ENCODE measurements around the gene PPP6R3. TPM values are rescaled to one million over a fixed set of nuclear protein-coding genes. Genes with fewer than 3 reads are reported as not detected.
"Not testable (repeated sequence)": the region's sequence is repeated elsewhere in the genome, so short reads cannot be mapped to it uniquely, and the experiment has no call there.

PPP6R3 gene
- total RNA-seq, 2 donors from 2014 or later = 84.2 to 92.9 TPM

DNA sequence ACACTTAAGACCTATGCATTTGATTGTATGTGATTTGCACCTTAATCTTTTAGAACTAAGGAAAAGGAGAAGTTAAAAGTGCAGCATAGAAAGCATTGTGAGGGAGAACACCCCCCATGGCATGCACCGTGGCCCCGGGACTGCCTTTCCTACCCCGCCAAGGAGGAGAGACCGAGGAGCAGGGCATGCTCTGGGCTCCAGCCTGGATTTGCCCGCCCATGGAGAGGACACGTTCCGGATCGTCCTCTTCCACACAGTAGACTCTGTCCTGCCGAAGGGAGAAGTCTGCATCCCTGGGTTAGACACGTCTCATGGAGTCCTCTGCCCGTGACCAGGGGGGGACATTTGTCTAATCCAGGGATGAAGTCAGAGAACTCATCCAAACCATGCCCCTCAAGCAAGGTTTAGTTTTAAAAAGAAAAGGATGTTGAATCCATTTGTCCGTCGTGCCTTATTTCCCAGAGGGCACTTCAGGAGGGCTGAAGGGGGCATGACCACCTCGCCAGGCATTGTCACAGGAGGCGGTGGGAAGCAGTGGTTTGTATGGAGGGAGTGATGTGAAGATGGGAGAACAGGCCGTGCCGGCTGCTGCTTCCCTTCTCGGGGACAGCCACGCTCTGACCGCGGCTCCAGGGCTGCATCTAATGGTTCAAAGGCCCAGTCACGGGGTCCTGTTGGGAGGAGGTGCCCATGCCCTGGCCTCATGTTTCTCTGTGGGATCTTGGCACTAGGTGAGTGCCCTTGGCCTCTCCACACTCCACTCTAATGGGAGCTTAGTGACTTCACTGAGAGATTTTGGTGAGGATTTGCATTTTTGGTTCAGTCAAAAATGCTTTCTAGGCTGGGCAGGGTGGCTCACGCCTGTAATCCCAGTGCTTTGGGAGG, 157.6 kb downstream of the PPP6R3 start:
- no peak for DNase-seq (ENCODE audit: low spot score)
- intact Hi-C loops (cut with DNase I) = no loop called here

DNA sequence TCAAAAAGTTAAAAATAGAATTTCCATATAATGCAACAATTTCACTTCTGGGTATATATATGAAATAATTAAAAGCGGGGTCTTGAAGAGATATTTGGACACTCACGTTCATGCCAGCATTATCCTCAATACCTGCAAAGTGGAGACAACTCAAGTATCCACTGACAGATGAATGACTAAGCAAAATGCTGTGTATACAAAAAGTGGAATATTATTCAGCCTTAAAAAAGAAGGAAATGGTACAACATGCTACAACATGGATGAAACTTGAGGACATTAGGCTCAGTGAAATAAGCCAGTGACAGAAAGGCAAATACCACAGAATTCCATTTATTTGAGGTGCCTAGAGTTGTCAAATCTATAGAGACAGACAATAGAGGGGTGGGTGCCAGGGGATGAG, 161.3 kb downstream of the PPP6R3 start:
- intact Hi-C loops (cut with DNase I) = no loop called here
- no peak for DNase-seq (ENCODE audit: low spot score)

- intact Hi-C loops (cut with DNase I); DNase-seq (ENCODE audit: low spot score): not testable (repeated sequence)
Observed at GRCh38 chr11:68623706-68624105, 163.2 kb downstream of the PPP6R3 start.

- DNase-seq (ENCODE audit: low spot score); intact Hi-C loops (cut with DNase I): not testable (repeated sequence)
Observed at GRCh38 chr11:68625069-68625468, 164.5 kb downstream of the PPP6R3 start.

- intact Hi-C loops (cut with DNase I); DNase-seq (ENCODE audit: low spot score): not testable (repeated sequence)
Observed at GRCh38 chr11:68626236-68626635, 165.7 kb downstream of the PPP6R3 start.

DNA sequence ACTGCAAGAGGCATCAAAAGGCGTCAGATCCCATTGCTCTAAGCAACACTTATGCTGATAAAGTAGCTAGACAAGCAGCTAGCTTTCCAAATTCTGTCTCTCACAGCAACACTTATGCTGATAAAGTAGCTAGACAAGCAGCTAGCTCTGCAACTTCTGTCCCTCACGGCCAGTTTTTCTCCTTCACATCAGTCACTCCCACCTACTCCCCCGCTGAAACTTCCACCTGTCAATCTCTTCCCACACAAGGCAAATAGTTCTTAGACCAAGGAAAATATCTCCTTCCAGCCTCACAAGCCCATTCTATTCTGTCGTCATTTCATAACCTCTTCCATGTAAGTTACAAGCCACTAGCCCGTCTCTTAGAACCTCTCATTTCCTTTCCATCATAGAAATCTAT, 168.3 kb downstream of the PPP6R3 start:
- intact Hi-C loops (cut with DNase I); DNase-seq (ENCODE audit: low spot score): not testable (repeated sequence)

- intact Hi-C loops (cut with DNase I); DNase-seq (ENCODE audit: low spot score): not testable (repeated sequence)
Observed at GRCh38 chr11:68632375-68632774, 171.8 kb downstream of the PPP6R3 start.

GRCh38 chr11:68632802-68633201, 172.2 kb downstream of the PPP6R3 start:
- intact Hi-C loops (cut with DNase I) = no loop called here
- no peak for DNase-seq (ENCODE audit: low spot score)

DNA sequence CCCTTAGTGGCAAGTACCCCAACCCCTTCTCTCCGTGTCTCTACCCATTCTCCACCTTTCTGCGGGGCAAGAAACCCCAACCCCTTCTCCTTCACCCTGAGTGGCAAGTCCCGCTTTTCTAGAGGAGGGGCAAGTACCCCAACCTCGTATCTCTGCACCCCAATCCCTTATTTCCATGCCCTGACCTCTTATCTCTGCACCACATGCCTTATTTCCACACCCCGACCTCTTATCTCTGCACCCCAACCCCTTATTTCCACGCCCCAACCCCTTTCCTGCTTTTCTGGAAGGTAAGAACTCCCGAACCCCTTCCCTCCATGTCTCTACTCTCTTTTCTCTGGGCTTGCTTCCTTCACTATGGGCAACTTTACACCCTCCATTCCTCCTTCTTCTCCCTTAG, 174.1 kb downstream of the PPP6R3 start:
- intact Hi-C loops (cut with DNase I); DNase-seq (ENCODE audit: low spot score): not testable (repeated sequence)

- intact Hi-C loops (cut with DNase I); DNase-seq (ENCODE audit: low spot score): not testable (repeated sequence)
Observed at GRCh38 chr11:68635172-68635571, 174.6 kb downstream of the PPP6R3 start.

- DNase-seq (ENCODE audit: low spot score); intact Hi-C loops (cut with DNase I): not testable (repeated sequence)
Observed at GRCh38 chr11:68635883-68636282, 175.3 kb downstream of the PPP6R3 start.

DNA sequence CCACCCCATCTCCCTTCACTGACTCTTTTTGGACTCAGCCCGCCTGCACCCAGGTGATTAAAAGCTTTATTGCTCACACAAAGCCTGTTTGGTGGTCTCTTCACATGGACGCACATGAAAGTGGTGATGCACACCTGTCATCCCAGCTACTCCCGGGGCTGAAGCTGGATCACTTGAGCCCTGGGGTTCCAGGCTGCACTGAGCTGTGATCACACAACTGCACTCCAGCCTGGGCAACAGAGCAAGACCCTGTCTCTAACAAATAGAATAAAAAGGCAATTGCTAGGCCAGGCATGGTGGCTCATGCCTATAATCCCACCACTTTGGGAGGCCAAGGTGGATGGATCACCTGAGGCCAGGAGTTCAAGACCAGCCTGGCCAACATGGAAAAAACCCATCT, 178.8 kb downstream of the PPP6R3 start:
- intact Hi-C loops (cut with DNase I) = not testable (repeated sequence)

DNA sequence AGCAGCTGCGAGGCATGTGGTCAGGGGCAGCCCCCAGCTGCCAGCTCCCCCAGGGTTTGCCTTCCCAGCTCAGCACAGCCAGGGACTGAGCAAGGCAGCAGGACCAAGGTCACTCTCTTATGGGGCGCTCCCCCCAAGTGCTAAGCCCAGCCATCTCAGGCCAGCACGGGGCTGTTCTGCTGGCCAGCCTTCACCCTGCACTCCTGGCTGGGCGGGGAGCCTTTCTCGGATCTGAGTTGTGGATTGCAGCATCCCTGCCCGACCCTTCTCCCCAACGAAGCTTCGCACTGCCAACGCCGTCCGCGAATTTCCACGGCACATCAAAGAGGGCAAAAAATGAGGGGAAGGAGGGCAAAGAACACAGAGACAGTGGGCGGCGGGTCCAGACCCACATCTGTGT, 181.3 kb downstream of the PPP6R3 start:
- DNase-seq (ENCODE audit: low spot score) = no peak
- intact Hi-C loops (cut with DNase I) = no loop called here

More for the DNA sequence above, 178.8 kb downstream of the PPP6R3 start:
- DNase-seq (ENCODE audit: low spot score) = not testable (repeated sequence)

DNA sequence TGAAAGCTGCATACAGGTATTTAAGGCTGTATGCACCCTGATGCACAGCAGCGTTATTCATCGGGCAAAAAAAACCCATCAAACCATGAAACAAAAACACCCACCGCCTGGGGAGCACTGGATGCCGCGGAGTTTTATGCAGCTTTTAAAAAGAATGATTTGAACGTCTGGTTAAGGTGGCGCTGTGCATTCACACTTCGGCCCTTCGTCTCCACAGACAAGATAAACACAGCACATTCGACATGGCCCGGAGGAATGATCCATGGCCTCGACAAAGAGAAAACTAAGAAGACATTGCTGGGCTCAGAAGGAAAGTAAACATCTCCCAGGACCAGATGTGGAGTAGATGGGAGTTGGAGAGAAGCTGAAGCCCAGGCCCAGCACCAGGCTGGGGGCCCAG, 183.0 kb downstream of the PPP6R3 start:
- no peak for DNase-seq (ENCODE audit: low spot score)
- intact Hi-C loops (cut with DNase I) = no loop called here

DNA sequence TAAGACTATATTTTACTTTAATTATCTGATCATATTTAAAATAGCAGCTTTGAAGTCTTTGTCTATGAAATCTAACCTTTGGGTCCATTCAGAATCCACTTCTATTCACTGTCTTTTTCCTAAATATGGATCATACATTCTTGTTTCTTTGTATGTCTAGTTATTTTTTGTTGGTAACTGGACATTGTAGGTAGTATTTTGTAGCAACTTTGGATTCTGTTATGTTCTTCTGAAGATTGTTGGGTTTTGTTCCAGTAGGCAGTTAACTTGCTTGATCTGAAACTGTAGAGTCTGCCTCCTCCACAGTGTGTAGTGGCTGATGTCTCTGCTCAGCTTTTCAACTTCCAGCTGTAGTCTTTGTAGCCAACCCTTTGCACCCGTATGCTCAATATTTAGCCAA, 186.3 kb downstream of the PPP6R3 start:
- intact Hi-C loops (cut with DNase I) = no loop called here

DNA sequence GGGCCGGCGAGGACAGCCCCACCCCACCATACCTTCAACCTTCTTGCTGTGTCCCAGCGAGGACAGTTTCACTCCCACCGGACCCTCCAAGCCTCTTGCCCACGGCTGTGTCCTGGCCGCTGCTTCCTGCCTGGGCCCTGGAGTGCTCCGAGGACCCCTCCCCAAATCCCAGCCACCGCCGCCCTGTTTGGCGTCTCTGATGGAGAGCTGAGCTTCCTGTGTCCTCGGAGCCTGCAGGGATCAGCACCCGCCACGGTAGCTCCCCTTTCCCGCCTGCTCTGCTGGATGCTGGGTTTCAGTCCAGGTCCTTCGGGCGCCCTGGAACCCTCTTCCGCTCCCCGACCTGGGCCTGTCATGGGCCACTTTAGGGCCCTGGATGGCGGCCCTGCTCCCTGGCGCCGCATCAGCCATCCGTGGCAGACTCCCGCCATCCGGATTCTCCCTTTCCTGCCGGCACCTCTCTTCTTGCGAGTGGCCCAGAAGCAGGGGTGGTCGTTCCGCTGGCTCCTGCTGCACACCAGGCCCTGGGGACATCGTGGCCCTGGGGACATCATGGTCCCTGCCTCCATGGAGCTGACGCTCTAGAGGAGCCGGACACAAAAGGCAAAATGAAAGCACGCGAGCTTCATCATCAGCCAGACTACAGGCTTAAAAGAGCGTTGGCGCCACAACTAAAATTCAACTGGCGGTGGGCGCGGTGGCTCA, 189.5 kb downstream of the PPP6R3 start:
- DNase-seq (ENCODE audit: low spot score) = peak; percentile 72
- intact Hi-C loops (cut with DNase I) = loop anchor here in 1 of 2 donors (5.0 kb wide), 1 partner anchor 1417 kb away; no protein-coding TSS in a partner anchor

More for the DNA sequence above, 186.3 kb downstream of the PPP6R3 start:
- no peak for DNase-seq (ENCODE audit: low spot score)

GRCh38 chr11:68650801-68651200, 190.2 kb downstream of the PPP6R3 start:
- intact Hi-C loops (cut with DNase I) = loop anchor here in 1 of 2 donors (5.0 kb wide), 1 partner anchor 1416 kb away; no protein-coding TSS in a partner anchor
- peak; percentile 68 for DNase-seq (ENCODE audit: low spot score)

DNA sequence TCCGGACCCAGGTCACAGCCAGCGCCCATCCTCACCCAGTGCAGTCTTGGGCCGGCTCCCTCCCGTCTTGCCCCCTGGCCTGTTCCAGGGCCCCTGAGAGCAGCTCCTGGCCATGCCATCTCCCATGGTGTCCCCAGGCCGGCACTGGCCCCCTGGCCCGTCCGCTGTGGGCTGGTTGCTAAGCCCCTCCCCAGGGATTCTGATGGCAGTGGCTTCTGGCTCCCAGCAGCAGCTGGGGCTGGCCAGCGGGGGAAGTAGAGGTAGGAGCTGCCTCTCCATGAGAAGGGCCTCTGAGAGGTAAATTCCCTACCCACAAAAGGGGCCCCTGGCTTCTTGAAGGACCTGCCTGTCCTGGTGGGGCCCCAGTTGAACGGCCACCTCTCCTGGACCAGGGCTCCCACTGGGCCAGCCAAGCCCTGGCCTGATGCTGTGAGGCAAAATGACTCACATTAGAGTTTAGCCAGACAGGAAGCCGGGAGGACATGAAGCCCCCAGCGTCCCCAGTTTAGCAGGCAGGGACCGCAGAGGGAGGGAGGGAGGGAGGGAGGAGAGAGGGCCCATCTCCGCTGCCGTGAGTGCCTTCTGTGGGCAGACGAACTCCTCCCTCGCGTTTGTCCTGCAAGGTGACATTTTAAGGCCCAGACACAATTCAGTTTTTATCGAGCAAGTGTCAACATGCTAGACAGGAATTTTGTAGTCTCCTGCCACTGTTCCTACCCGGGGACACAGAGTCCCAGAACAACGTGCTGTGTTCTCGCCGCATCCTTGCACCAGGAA, 190.8 kb downstream of the PPP6R3 start:
- intact Hi-C loops (cut with DNase I) = loop anchor here in 1 of 2 donors (5.0 kb wide), 1 partner anchor 1416 kb away; no protein-coding TSS in a partner anchor
- peak; percentile 73 for DNase-seq (ENCODE audit: low spot score)

GRCh38 chr11:68651985-68652682, 191.6 kb downstream of the PPP6R3 start:
- intact Hi-C loops (cut with DNase I) = loop anchor here in 1 of 2 donors (5.0 kb wide), 1 partner anchor 1415 kb away; no protein-coding TSS in a partner anchor
- DNase-seq (ENCODE audit: low spot score) = no peak
